CD8-positive, alpha-beta memory T cell (primary cell): Measurements from ENCODE around the gene POLDIP2. TPM values are rescaled to one million over a fixed set of nuclear protein-coding genes. Genes with fewer than 3 reads are reported as not detected.

ENCODE experiments used
- CTCF ChIA-PET: fragments of 350-600 bp; sonication (Branson Sonifier 250); formaldehyde crosslinking; loops from one replicate; lab custom pipeline; 2021; ENCODE audit warnings: antibody characterized with exemption; lab: Charles Lee
- POLR2A ChIA-PET: fragments of 350-600 bp; sonication (Branson Sonifier 250); formaldehyde crosslinking; loops from one replicate; lab custom pipeline; 2021; ENCODE audit warnings: antibody characterized with exemption; lab: Charles Lee
- DNase-seq, 5 donors: peaks; one replicate each; pipeline versions ENCODE4 v3.0.0 to v3.0.0-alpha.2; 2020 to 2022; ENCODE audit warnings: mixed read lengths in 1 of 5
- H3K27ac ChIP-seq: one replicate; pipeline ENCODE4 v1.7.0; 2013; ENCODE audit warnings: low read depth, mild to moderate bottlenecking, low read length, moderate library complexity
- H3K27me3 ChIP-seq: 2 replicates; pipeline ENCODE4 v1.7.0; 2013; ENCODE audit warnings: low read length, mild to moderate bottlenecking; ENCODE audit not compliant: insufficient read depth, poor library complexity, severe bottlenecking
- H3K36me3 ChIP-seq: 2 replicates; pipeline ENCODE4 v1.7.0; 2013; ENCODE audit warnings: mild to moderate bottlenecking, low read length, moderate library complexity; ENCODE audit not compliant: insufficient read depth
- H3K4me1 ChIP-seq: 2 replicates; pipeline ENCODE4 v1.7.0; 2013; ENCODE audit warnings: mild to moderate bottlenecking, low read length, moderate library complexity; ENCODE audit not compliant: insufficient read depth
- H3K4me3 ChIP-seq: 2 replicates; pipeline ENCODE4 v1.7.0; 2013; ENCODE audit warnings: mild to moderate bottlenecking, low read length
- H3K9me3 ChIP-seq: 2 replicates; pipeline ENCODE4 v1.7.0; 2013; ENCODE audit warnings: mild to moderate bottlenecking, low read length
- H3K27ac Mint-ChIP-seq, 8 donors: one replicate each; pipeline ENCODE4 v1.8.0; 2020 to 2021; ENCODE audit warnings: mixed read lengths in 8 of 8, mild to moderate bottlenecking in 6 of 8, inconsistent platforms in 3 of 8, moderate library complexity in 3 of 8
- H3K27me3 Mint-ChIP-seq, 2 donors: one replicate each; pipeline ENCODE4 v1.8.0; 2020 to 2021; ENCODE audit warnings: mixed read lengths in 2 of 2, mild to moderate bottlenecking in 1 of 2, moderate library complexity in 1 of 2
- H3K36me3 Mint-ChIP-seq, 3 donors: one replicate each; pipeline ENCODE4 v1.8.0; 2020 to 2021; ENCODE audit warnings: mixed read lengths in 3 of 3, inconsistent platforms in 1 of 3, mild to moderate bottlenecking in 1 of 3
- H3K4me1 Mint-ChIP-seq, 3 donors: one replicate each; pipeline ENCODE4 v1.8.0; 2020 to 2021; ENCODE audit warnings: mixed read lengths in 3 of 3, inconsistent platforms in 1 of 3, mild to moderate bottlenecking in 1 of 3
- H3K4me3 Mint-ChIP-seq, 7 donors: one replicate each; pipeline ENCODE4 v1.8.0; 2020 to 2021; ENCODE audit warnings: mixed read lengths in 7 of 7, mild to moderate bottlenecking in 6 of 7, moderate library complexity in 4 of 7, inconsistent platforms in 2 of 7
- H3K9me3 Mint-ChIP-seq, 5 donors: one replicate each; pipeline ENCODE4 v1.8.0; 2020 to 2022; ENCODE audit warnings: mixed read lengths in 5 of 5, mild to moderate bottlenecking in 3 of 5, moderate library complexity in 2 of 5, inconsistent platforms in 1 of 5
- polyA plus RNA-seq: library from polyadenylated mRNA; unstranded; fragments of 300-500 nt; fragmentation: Illumina TruSeq; gene quantifications from one replicate; pipeline ENCODE4 v1.2.3, GENCODE V29; 2021
- total RNA-seq, 2 experiments: library from RNA; stranded (reverse); gene quantifications; one replicate each; pipeline ENCODE4 v1.2.3, GENCODE V29; 2021

Gene POLDIP2
- total and polyA plus RNA-seq, 3 experiments from 2014 or later = 81.1 to 135 (median 134) TPM

DNA sequence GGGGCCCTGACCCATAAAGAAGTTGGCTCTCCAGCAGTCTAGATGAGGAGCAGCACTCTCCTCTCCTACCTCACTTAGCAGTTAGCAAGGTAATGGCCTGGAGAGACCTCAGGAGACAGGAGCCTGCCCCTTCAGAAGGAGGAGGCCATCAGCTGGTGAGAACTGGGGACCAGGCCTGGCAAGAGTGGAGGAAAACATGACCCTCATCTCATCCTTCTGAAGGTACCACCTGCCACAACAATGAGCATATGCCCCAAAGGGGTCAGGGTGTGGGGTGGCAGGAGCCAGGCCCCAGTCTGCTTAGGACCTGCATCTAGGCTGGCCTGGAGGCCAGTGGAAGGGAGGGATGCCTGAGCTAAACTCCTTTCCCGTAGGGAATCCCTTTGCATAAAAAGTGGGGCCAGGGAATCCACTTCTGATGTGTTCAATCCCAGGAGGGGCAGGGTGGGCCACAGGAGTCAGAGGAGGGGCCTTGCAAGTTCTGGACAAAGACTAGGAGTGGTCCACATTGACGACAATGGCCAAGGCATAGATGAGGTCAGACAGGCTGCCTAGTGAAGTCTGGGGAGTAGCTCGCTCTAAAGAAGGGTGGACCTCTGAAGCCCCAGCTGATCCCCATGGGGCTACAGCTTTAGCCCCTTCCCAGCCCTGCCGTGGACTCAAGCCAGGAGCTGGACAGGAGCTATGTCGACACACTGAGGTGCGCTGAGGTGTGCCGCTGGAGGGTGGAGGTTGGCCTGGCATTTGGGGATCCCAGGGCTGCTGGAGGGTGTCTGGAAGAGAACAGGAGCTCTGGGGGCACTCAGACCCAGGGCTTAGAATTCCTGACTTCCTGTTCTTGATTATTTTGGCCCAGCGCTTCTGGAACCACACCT, 6.7 kb upstream of the POLDIP2 start:
- POLR2A ChIA-PET = no interaction called here

DNA sequence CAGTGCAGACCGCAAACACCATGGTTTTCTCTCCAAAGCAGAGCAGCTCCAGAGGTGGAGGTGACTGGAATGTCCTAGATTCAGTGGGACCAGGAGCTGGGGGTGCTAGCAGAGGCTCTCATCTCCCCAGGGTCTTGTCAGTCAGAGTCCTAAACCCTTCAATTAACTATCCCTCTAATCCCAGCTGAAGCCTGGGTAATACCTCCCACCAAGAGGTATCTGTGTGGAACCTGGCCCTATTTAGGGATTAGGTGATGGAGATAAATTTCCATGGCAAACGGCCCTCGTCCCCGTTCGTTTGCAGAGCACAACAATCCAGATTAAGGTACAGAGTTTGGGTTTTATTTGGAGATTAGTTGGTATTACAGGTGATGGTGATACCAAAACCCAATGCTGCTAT, 5.9 kb upstream of the POLDIP2 start:
- Histone ChIP-seq H3K4me1 (peaks cover 7% of the 10 kb centered on the region), H3K36me3 (peaks cover 32% of the 10 kb centered on the region), H3K27me3 (no peaks in the 10 kb centered on the region), H3K4me3 (no peak overlapping the region), H3K27ac (no peak overlapping the region), H3K9me3 (no peaks in the 10 kb centered on the region)
- Mint-ChIP-seq H3K4me1 (peaks cover 3 to 6% (median 4%) of the 10 kb centered on the region in 3 donors), H3K36me3 (peaks cover 0 to 61% (median 7%) of the 10 kb centered on the region in 3 donors), H3K4me3 (no peak overlapping the region), H3K27me3 (no peaks in the 10 kb centered on the region), H3K27ac (no peak overlapping the region), H3K9me3 (no peaks in the 10 kb centered on the region)
- ChIA-PET CTCF (no interaction called here), POLR2A (no interaction called here)
- no peak for DNase-seq

More for the DNA sequence above, 6.7 kb upstream of the POLDIP2 start:
- Mint-ChIP-seq H3K4me1 (no peaks in the 10 kb centered on the region), H3K36me3 (peaks cover 0 to 54% (median 7%) of the 10 kb centered on the region in 3 donors), H3K9me3 (no peaks in the 10 kb centered on the region), H3K4me3 (no peak overlapping the region), H3K27ac (no peak overlapping the region), H3K27me3 (no peaks in the 10 kb centered on the region)
- CTCF ChIA-PET = no interaction called here
- Histone ChIP-seq H3K36me3 (peaks cover 30% of the 10 kb centered on the region), H3K9me3 (no peaks in the 10 kb centered on the region), H3K4me3 (no peak overlapping the region), H3K27ac (no peak overlapping the region), H3K4me1 (no peaks in the 10 kb centered on the region), H3K27me3 (no peaks in the 10 kb centered on the region)
- DNase-seq = no peak

DNA sequence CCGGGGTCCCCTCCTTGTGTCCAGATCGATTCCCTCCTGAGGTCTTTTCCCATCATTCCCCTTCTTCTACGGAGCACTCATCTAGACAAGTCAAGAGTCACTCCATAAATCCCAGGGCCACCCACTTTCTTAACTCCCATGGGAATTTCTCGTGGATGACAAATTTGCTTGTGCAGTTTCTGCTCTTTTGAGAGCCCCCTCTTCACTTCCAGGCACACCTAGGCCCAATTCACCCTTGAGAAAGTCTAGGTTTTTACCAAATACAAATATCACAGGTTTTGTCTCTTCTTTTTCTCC, 522 bp upstream of the POLDIP2 start:
- H3K36me3 ChIP-seq = peaks cover 47% of the 10 kb centered on the region
- CTCF ChIA-PET = interaction anchor here (1.0 to 4.5 kb wide), 8 partner anchors 13 to 49 kb away, joined by 3 to 30 read pairs (median 4); partner anchors contain the start of genes IFT20, TMEM97, TNFAIP1 and VTN

DNA sequence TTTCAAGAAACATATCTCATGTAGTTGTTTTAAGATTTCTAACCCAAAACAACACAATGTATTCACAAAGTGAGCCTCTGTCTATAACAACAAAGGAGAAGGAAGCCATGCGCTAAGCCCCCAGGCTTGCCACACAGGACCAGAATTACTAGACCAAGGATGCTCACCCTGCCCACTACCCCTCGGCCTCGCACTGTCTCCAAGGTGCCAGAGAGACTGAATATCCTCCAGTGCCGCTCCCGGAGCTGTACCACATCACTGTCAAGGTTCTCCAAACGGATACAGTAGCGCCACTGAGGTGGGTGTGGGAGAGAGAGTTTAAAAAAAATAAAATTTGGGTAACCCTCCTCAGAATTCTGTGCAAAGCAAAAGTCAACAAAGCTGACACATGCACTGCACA, 7.1 kb downstream of the POLDIP2 start:
- Mint-ChIP-seq H3K27ac (no peak overlapping the region), H3K36me3 (peaks cover 3 to 89% (median 17%) of the 10 kb centered on the region in 3 donors), H3K4me1 (peaks cover 0 to 5% (median 0%) of the 10 kb centered on the region in 3 donors), H3K27me3 (no peaks in the 10 kb centered on the region), H3K4me3 (no peak overlapping the region), H3K9me3 (no peaks in the 10 kb centered on the region)
- ChIA-PET CTCF (no interaction called here), POLR2A (interaction anchor here (1.3 kb wide), 1 partner anchor 11 kb away, joined by 3 read pairs; no protein-coding TSS in a partner anchor)
- H3K9me3 ChIP-seq = no peaks in the 10 kb centered on the region
- no peak overlapping the region for H3K4me3 ChIP-seq
- H3K4me1 ChIP-seq = no peaks in the 10 kb centered on the region
- H3K27me3 ChIP-seq = no peaks in the 10 kb centered on the region
- H3K27ac ChIP-seq = no peak overlapping the region
- no peak for DNase-seq
- H3K36me3 ChIP-seq = peaks cover 65% of the 10 kb centered on the region

More for the DNA sequence above, 522 bp upstream of the POLDIP2 start:
- peaks cover 22% of the 10 kb centered on the region for H3K4me1 ChIP-seq
- Mint-ChIP-seq H3K4me3 (peak overlapping the region; percentile 91 to 96 (median 93)), H3K36me3 (peaks cover 0 to 72% (median 11%) of the 10 kb centered on the region in 3 donors), H3K4me1 (peaks cover 24 to 35% (median 25%) of the 10 kb centered on the region in 3 donors), H3K9me3 (no peaks in the 10 kb centered on the region), H3K27me3 (no peaks in the 10 kb centered on the region), H3K27ac (peak overlapping the region; percentile 92 to 98 (median 96))
- H3K27ac ChIP-seq = peak overlapping the region; percentile 81
- peak overlapping the region; percentile 89 for H3K4me3 ChIP-seq
- H3K9me3 ChIP-seq = no peaks in the 10 kb centered on the region
- no peaks in the 10 kb centered on the region for H3K27me3 ChIP-seq
- no peak for DNase-seq
- POLR2A ChIA-PET = interaction anchor here (1.0 to 5.4 kb wide), 7 partner anchors 9 to 362 kb away, joined by 3 to 62 read pairs (median 8); partner anchors contain the start of genes IFT20, RPL23A, SARM1 and TNFAIP1

DNA sequence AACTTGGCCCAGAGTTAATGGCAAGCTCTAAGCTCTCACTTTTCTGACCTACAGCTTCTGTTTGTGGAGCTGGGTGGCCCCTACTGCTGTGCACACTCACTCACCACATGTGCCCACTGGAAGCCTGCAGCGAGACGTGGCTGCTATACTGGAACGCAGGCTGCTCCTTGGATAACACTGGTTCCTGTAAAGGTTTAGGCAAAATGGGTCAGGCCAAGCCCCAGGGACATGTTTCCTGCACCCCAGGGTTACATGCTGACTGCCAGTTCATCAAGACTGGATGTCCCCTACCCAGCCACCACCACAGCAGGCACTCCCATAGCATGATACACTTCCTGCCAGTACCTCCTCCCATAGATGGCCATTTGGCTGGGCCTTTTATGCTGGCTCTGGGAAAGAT, 8.3 kb downstream of the POLDIP2 start:
- no peaks in the 10 kb centered on the region for H3K4me1 Mint-ChIP-seq
- H3K4me3 Mint-ChIP-seq = no peak overlapping the region
- H3K9me3 ChIP-seq = no peaks in the 10 kb centered on the region
- no peaks in the 10 kb centered on the region for H3K27me3 ChIP-seq
- H3K4me1 ChIP-seq = no peaks in the 10 kb centered on the region
- no peak overlapping the region for H3K4me3 ChIP-seq
- no peaks in the 10 kb centered on the region for H3K9me3 Mint-ChIP-seq
- ChIA-PET POLR2A (no interaction called here), CTCF (no interaction called here)
- no peak for DNase-seq
- no peaks in the 10 kb centered on the region for H3K27me3 Mint-ChIP-seq
- peaks cover 3 to 91% (median 13%) of the 10 kb centered on the region in 3 donors for H3K36me3 Mint-ChIP-seq
- peak overlapping the region in 2 of 8 donors; percentile 42 to 54 for H3K27ac Mint-ChIP-seq
- H3K27ac ChIP-seq = no peak overlapping the region
- peaks cover 58% of the 10 kb centered on the region for H3K36me3 ChIP-seq

DNA sequence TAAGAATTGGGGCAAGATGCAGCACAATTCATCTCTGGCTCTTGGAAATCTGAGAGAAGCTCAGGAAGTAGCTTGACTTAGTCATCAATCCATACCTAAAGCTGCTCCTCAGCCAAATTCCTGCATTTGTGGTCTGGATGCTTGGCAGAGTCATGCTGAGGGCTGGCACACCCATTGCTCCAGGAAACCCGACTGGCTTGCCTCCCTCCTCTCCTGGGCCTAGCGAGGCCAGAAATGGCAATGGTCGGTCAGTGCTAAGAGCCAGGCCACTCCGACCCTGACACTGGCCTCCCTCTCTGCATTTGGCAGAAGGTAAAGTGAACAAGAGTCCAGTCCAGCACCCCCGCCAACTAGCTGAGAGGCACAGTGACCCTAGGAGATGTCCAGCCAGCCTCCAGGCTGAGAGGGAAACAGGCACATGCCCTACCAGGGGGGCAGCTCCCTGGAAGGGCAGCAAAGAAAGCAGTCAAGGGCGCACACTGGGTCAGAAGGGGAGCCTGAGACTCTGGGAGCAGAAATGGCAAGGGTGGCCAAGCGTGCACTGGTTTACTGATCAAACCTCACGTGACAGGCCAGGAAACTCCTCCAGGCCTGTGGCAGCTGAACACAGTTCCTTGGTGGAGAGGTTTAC, 10.0 kb downstream of the POLDIP2 start:
- Histone ChIP-seq H3K9me3 (no peaks in the 10 kb centered on the region), H3K4me1 (no peaks in the 10 kb centered on the region), H3K36me3 (peaks cover 53% of the 10 kb centered on the region), H3K4me3 (no peak overlapping the region), H3K27me3 (no peaks in the 10 kb centered on the region), H3K27ac (no peak overlapping the region)
- ChIA-PET CTCF (interaction anchor here (1.1 kb wide), 1 partner anchor 12 kb away, joined by 3 read pairs; the partner anchor contains the start of genes IFT20 and TNFAIP1), POLR2A (no interaction called here)
- Mint-ChIP-seq H3K9me3 (no peaks in the 10 kb centered on the region), H3K4me3 (no peak overlapping the region), H3K27me3 (no peaks in the 10 kb centered on the region), H3K27ac (peak overlapping the region in 1 of 8 donors; percentile 1), H3K4me1 (no peaks in the 10 kb centered on the region), H3K36me3 (peaks cover 3 to 92% (median 17%) of the 10 kb centered on the region in 3 donors)
- no peak for DNase-seq

DNA sequence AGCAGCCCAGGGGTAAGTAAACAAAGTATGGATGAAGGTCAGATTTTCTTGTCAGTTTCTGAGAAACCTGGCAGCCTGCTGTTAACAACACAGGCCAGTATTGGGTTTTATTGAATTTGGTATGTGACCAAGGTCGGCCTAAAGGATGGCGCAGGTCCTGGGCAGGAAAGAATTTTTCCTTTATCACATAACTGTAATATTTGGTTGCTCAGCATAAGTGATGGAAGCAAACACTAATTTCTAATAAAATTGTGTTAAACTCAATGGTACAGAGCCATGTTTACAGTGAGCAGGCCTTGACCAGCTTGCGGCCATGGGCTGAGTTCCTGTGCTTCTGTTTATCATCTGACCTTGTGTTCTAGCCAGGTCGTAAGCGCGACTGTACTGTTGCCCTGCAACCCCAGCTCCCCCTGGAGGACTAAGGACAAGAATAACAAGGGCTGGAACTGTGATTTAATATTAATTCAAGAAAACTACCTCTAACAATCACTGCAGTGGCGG, 10.5 kb downstream of the POLDIP2 start:
- no peaks in the 10 kb centered on the region for H3K27me3 ChIP-seq
- H3K4me3 Mint-ChIP-seq = no peak overlapping the region
- H3K27ac Mint-ChIP-seq = no peak overlapping the region
- no peaks in the 10 kb centered on the region for H3K4me1 ChIP-seq
- no peak overlapping the region for H3K4me3 ChIP-seq
- H3K27me3 Mint-ChIP-seq = no peaks in the 10 kb centered on the region
- POLR2A ChIA-PET = no interaction called here
- no peaks in the 10 kb centered on the region for H3K9me3 Mint-ChIP-seq
- H3K36me3 Mint-ChIP-seq = peaks cover under 1 to 92% (median 15%) of the 10 kb centered on the region in 3 donors
- peaks cover 57% of the 10 kb centered on the region for H3K36me3 ChIP-seq
- H3K4me1 Mint-ChIP-seq = no peaks in the 10 kb centered on the region
- no peak overlapping the region for H3K27ac ChIP-seq
- H3K9me3 ChIP-seq = no peaks in the 10 kb centered on the region
- CTCF ChIA-PET = interaction anchor here (1.1 kb wide), 1 partner anchor 11 kb away, joined by 3 read pairs; the partner anchor contains the start of genes IFT20 and TNFAIP1
- no peak for DNase-seq
